GM18526 (cell line): ENCODE measurements around the gene SPDL1.

Source experiments
- POLR2A ChIP-seq: IDR thresholded peaks from 3 replicates; pipeline ENCODE4 v1.6.1; 2011; ENCODE audit not compliant: insufficient read length; ENCODE audit errors: extremely low read depth

SPDL1 gene

GRCh38 chr5:169561893-169562292, 21.7 kb upstream of the SPDL1 start:
- no peak for TF ChIP-seq POLR2A

- no peak for TF ChIP-seq POLR2A
These were observed 20.2 kb upstream of the SPDL1 start for GRCh38 chr5:169563369-169563768.

GRCh38 chr5:169566202-169566601, 17.4 kb upstream of the SPDL1 start:
- no peak for TF ChIP-seq POLR2A

- no peak for TF ChIP-seq POLR2A
These were observed 16.5 kb upstream of the SPDL1 start for GRCh38 chr5:169567079-169567478.

- no peak for TF ChIP-seq POLR2A
These were observed 14.1 kb upstream of the SPDL1 start for GRCh38 chr5:169569513-169569912.

- no peak for TF ChIP-seq POLR2A
These were observed 12.2 kb upstream of the SPDL1 start for GRCh38 chr5:169571355-169571754.

GRCh38 chr5:169574134-169574646, 9.4 kb upstream of the SPDL1 start:
- TF ChIP-seq POLR2A = no peak

- no peak for TF ChIP-seq POLR2A
These were observed 7.4 kb upstream of the SPDL1 start for GRCh38 chr5:169576181-169576598.

- no peak for TF ChIP-seq POLR2A
These were observed 5.6 kb upstream of the SPDL1 start for GRCh38 chr5:169577951-169578350.

- no peak for TF ChIP-seq POLR2A
These were observed 2.6 kb upstream of the SPDL1 start for GRCh38 chr5:169580964-169581363.

- TF ChIP-seq POLR2A = no peak
These were observed 1.9 kb upstream of the SPDL1 start for GRCh38 chr5:169581580-169582227.

- no peak for TF ChIP-seq POLR2A
These were observed 511 bp upstream of the SPDL1 start for GRCh38 chr5:169583101-169583423.

GRCh38 chr5:169584998-169585451, 1.5 kb downstream of the SPDL1 start:
- no peak for TF ChIP-seq POLR2A

GRCh38 chr5:169590602-169591001, 7.0 kb downstream of the SPDL1 start:
- TF ChIP-seq POLR2A = no peak

- no peak for TF ChIP-seq POLR2A
These were observed 8.1 kb downstream of the SPDL1 start for GRCh38 chr5:169591636-169592035.

GRCh38 chr5:169592937-169593650, 9.5 kb downstream of the SPDL1 start:
- no peak for TF ChIP-seq POLR2A

GRCh38 chr5:169595172-169595820, 11.7 kb downstream of the SPDL1 start:
- TF ChIP-seq POLR2A = no peak

GRCh38 chr5:169599451-169599850, 15.9 kb downstream of the SPDL1 start:
- TF ChIP-seq POLR2A = no peak
